SK-MEL-5 (cell line): Measurements from ENCODE around the gene PLIN1. TPM values are rescaled to one million over a fixed set of nuclear protein-coding genes. Genes with fewer than 3 reads are reported as not detected.
A peak's percentile ranks its signal among the peaks of the same experiment; 100 is the strongest.

Source experiments
- DNase-seq: peaks from one replicate; pipeline ENCODE4 v3.0.0-alpha.2; 2016; ENCODE audit warnings: low read depth, low spot score
- in situ Hi-C: cut with HindIII; loops from 2 replicates; pipeline ENCODE4 v1.10.0; 2016; ENCODE audit warnings: low sequenced_read_pairs, high pct_unique_total_duplicates, low pct_unique_long_range_greater_than_20kb
- total RNA-seq: library from RNA; depleted of rRNA; stranded (reverse); fragments of >200 nt; shearing (Covaris generic); gene quantifications from 2 replicates; pipeline ENCODE4 v1.2.3, GENCODE V29; 2014

The PLIN1 gene
- total RNA-seq, 1 experiment from 2014 or later: not detected

GRCh38 chr15:89674526-89674925, 4.6 kb downstream of the PLIN1 start:
- in situ Hi-C loops: no loop called here
- no peak for DNase-seq

GRCh38 chr15:89673165-89673512, 6.0 kb downstream of the PLIN1 start:
- DNase-seq: peak; percentile 74
- in situ Hi-C loops: no loop called here

- no peak for DNase-seq
- in situ Hi-C loops: no loop called here
Observed at GRCh38 chr15:89672221-89673164, 6.7 kb downstream of the PLIN1 start.

GRCh38 chr15:89671687-89672086, 7.5 kb downstream of the PLIN1 start:
- in situ Hi-C loops: no loop called here

GRCh38 chr15:89670971-89671560, 8.1 kb downstream of the PLIN1 start:
- in situ Hi-C loops: no loop called here
- no peak for DNase-seq

More at GRCh38 chr15:89671687-89672086, 7.5 kb downstream of the PLIN1 start:
- no peak for DNase-seq

- in situ Hi-C loops: no loop called here
- no peak for DNase-seq
Observed at GRCh38 chr15:89669941-89670340, 9.2 kb downstream of the PLIN1 start.

- in situ Hi-C loops: no loop called here
- DNase-seq: no peak
Observed at GRCh38 chr15:89669309-89669865, 9.8 kb downstream of the PLIN1 start.

GRCh38 chr15:89668171-89668570, 11.0 kb downstream of the PLIN1 start:
- DNase-seq: no peak
- in situ Hi-C loops: no loop called here

- in situ Hi-C loops: no loop called here
- no peak for DNase-seq
Observed at GRCh38 chr15:89667706-89667960, 11.5 kb downstream of the PLIN1 start.

- in situ Hi-C loops: no loop called here
Observed at GRCh38 chr15:89666858-89667705, 12.1 kb downstream of the PLIN1 start.

GRCh38 chr15:89666184-89666857, 12.8 kb downstream of the PLIN1 start:
- DNase-seq: no peak
- in situ Hi-C loops: no loop called here

More at GRCh38 chr15:89666858-89667705, 12.1 kb downstream of the PLIN1 start:
- DNase-seq: no peak

GRCh38 chr15:89665449-89666181, 13.6 kb downstream of the PLIN1 start:
- in situ Hi-C loops: no loop called here
- no peak for DNase-seq

- no peak for DNase-seq
- in situ Hi-C loops: no loop called here
Observed at GRCh38 chr15:89664441-89665350, 14.5 kb downstream of the PLIN1 start.

GRCh38 chr15:89662893-89663626, 16.1 kb downstream of the PLIN1 start:
- no peak for DNase-seq
- in situ Hi-C loops: no loop called here

- no peak for DNase-seq
- in situ Hi-C loops: no loop called here
Observed at GRCh38 chr15:89660556-89660955, 18.6 kb downstream of the PLIN1 start.
